Activated CD8-positive, alpha-beta memory T cell treated with anti-CD3 and anti-CD28 coated beads for 4 hours (primary cell): ENCODE measurements around the gene MRM2.

Experiments used
- DNase-seq, 2 donors: peaks; one replicate each; pipeline ENCODE4 v3.0.0-alpha.2; 2020; ENCODE audit warnings: low read depth in 2 of 2

MRM2 gene

DNA sequence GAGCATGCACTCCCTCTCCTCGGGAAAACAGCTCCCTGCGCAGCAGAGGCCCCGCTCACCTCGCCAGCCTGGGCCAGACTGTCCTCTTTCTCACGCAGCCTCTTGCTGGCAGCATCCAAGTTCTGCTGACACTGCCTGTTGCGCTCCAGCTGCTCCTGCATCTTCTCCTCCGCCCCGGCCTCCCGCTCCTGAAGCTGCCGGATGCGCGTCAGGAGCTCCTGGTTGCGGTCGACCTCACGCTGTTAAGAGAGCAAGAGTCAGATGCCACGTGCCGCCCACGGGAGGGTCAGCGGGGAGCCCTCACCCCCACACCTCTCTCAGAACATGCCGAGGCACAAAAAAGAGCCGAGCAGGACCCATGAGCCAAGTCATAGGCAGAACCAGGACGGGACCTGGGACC lies 19.5 kb downstream of the MRM2 start:
- DNase-seq, result no peak

DNA sequence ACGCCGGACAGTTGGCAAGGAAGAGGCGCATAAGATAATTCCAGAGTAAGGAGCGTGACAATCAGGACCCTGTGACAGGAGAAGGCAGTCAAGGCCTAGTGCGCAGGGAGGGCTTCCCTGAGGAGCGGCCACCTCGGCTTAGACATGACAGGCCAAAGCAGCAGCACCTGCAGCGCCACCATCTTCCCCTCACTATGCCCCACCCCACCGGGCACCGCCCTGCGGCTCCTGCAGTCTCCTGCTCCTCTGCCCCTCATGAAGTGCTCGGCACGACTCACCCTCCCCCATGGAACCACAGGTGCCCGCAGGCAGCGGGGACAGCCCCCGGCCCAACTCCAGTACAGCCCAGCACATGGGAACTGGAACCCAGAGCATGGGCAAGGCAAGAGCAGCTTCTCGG lies 21.1 kb downstream of the MRM2 start:
- DNase-seq, result no peak

DNA sequence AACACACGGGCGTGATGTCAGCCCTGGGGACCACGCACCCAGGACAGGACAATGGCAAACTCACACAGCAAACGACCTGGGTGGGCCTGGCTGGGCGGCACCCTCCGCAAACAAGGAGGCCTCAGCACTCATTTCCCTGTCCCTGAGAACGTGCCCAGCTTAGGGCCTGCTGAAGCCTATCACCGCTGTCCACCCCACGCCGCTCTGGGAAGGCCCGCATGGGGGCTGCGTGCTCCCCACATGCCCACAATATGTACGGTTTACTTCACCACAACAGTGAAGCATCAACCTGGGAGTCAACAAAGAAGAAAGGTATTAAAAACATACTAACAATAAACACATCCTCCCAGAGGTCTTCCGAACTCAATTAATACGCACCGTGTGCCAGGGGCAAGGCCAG lies 21.5 kb downstream of the MRM2 start:
- DNase-seq, result no peak

DNA sequence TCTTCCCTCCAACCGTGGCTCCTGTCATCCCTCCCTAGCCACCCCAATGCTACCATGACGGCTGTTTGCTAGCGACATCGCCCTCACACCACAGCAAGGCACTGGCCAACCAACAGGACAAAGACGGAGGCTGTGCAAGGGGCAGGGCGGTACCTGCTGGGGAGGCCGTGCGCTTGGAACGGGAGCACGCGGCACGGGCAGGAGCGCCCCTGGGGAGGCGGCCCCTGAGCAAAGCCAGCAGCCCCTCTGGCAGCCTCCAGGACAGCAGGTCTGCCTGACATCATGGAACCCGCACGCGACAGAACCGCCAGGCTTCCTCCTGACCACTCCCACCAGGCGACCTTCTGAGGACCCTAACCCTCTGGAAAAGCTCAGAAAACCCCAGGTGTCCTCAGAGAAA lies 22.0 kb downstream of the MRM2 start:
- no peak for DNase-seq

DNA sequence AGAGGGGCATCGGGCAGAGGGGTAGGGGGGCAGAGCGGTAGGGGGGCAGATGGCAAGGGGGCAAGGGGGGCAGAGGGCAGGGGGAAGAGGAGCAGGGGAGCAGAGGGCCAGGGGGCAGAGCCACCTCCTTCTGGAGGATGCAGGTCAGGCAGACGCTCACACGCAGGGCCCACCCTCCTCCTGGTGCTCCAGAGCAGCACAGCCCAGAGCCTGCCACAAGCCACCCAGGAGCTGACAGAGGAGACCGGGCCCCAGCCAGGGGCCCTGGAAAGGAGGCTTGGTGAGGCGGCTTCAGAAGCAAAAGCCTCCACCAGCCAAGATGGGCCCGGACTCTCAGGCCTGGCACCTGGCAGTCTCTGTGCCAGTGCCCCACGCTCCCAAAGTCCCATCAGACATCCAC lies 22.4 kb downstream of the MRM2 start:
- no peak for DNase-seq

DNA sequence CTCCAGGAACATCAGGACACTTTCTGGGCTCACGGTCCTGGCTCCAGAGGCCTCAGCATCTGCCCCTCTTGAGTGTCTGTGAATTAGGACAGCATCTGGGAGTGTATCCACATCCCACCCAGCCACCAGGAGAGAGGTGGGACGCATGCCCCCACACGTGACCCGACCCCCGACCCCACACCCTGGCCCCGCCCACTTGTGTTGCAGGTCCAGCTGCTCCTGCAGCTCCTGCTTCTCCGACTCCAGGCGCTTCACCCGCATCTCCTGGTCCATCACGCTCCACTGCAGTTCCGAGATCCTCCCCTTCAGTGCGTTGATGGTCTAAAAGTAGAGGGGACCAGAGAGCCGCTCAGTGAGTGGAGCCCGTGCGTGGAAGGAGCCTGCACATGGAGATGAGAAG lies 22.9 kb downstream of the MRM2 start:
- DNase-seq, result no peak

DNA sequence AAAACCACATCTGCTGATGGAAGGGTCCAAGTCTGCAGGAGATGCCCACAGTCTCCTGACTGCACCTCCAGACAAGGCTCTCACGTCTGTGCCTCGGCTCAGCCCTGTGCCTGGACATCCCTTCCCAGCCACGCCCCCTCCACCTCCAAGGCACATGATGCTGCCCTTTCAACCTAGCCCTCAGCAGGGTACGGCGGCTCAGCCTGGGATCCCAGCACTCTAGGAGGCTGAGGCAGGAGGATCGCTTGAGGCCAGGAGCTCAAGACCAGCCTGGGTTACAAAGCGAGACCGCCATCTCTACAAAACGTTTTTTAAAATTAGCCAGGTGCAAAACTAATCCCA lies 23.6 kb downstream of the MRM2 start:
- DNase-seq, result no peak

DNA sequence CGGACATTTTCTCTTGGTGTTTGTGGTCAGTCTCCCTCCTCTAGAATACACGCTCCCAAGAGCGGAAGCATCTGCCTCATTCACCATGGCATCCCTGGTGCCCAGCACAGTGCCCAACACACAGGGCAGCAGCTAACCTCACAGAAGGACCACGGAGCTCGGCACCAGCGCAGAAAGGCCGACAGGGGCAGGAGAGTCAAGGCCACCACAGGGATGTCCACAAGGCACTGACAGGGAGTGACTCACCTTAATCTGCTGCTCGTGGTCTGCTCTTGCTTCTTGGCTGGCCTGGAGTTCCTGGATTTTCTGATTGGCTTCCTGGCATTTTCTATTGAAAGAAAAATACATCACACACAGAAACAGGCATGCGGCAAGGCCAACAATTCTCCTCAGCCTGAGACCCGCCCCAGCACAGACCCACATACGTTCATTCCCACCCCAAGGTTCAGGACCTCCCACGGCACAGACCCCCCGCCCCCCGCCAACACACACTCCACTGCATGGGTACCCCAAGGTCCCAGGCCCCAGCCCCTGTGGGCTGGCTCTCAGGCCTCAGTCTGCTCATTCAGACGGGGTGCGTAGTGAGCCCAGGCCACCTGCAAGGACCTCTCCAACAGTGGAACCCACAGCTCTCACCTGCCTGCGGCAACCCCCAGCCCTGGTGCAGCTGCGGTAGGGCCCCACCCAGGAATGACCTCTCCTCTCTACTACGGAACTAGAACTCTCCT lies 24.1 kb downstream of the MRM2 start:
- no peak for DNase-seq

DNA sequence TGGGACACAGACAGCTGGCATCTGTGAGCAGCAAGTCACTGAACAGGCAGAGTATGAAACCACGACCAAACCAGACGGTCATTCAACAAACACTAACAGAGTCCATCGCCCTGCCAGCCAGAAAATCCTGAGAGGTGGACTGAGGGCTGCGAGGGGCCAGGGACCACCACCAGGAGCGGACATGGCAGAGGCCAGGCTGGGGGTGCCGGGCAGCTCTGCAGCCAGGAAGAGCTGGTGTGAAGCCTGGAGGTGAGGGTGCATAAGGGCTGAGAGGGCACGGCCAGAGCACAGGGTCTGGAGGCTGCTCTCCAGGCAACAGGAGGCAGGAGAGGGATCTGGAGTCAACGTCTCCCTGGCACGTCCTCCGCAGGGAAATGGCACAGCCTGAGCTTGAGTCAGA lies 24.8 kb downstream of the MRM2 start:
- DNase-seq, result no peak

DNA sequence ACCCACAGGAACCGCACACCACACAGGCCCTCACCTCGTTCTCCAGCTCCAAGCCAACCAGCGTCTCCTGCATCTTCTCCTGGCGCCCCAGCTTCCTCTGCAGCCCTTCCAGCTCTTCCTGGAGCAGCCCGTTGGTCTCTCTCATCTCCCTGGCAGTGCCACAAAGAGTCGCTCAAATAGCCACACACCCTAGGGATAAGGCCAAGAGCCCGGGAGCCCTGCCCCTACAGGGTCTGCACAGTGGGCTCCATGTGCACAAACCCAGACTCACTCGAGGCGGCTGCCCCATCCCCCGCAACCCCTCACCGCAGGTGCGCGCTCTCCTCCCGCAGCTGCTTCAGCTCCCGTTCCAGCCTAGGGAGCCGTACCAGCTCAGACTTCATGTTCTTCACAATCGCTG lies 26.2 kb downstream of the MRM2 start:
- no peak for DNase-seq

DNA sequence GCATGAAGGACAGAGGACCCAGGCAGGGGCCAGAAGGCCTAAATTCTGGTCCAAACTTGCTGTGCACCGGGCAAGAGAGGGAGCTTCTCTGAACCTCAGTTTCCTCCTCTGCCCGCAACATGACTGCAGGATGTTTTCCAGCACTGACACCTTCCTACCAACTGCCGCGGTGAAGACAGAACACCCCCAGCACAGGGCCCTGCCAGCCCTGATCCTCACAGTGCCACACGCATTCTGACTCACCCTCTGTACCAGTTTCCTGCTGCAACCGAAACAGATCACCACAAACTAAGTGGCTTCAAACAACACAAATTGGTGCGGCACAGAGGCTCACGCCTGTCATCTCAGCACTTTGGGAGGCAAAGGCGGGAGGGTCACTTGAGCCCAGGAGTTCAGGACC lies 27.4 kb downstream of the MRM2 start:
- no peak for DNase-seq

DNA sequence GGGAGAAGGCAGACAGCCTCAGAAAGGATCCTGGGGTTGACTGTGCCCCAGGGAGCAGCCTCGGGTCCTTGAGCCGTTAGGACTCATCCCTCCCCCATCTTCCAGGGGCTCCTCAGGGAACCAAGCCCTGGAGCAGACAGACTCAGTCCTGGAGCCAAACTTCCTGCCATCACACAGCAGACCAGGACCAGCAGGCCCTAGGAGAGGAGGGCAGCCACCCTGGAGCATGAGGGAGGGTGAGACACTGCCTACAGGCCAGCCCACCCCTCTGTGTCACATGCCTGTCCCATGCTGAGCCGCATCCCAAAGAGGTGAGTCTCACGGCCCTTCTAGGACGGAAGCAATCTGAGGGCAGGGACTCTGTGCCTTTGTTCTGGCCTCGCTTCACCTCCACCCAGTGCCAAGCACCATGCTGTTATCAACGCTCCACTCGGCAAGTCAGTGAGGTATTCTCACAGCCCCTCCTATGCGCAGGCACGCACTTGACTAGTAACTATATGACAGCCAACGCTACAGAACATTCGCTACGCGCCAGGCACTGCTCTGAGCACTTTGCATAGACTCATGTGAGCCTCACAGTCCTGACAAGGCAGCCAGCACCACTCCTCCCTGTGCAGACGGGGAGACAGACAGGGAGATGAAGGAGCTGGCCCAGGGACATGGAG lies 28.3 kb downstream of the MRM2 start:
- DNase-seq, result no peak

DNA sequence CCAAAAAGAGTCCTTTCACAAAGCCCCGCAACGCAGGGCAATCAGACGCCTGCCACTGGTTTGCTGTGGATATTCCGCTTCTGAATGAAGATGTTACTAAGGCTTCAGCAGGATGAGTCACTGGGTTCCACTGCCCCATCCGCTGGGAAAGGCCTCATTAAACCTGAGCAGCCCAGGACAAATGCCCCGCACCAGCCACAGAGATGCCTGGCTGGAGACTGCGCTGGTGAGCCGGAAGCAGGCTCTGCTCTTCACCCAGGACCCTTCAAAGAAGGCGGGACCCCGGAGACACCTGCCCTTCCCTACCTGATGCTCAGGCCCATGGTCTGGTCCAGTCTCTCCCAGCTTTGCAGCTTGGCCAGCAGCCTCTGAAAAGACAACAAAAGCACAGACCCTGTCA lies 29.1 kb downstream of the MRM2 start:
- no peak for DNase-seq

DNA sequence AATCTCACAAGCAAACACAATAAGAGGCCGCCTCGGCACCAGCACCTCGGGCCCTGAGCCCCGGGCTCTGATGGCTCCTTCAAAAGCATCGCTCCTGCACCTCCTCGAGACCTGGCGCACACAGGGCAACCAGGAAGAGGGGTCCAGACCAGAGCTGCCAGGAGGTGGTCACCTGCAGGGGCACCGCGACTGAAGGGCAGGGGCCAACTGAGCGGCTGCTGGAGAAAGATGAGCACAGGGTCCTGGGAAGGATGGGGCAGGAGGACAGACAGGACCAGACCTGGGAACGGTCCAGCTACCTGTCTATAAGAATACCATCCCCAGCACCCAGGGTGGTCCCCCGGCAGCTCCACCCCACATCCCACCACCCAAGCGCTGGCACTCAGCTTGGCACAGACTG lies 30.1 kb downstream of the MRM2 start:
- no peak for DNase-seq

DNA sequence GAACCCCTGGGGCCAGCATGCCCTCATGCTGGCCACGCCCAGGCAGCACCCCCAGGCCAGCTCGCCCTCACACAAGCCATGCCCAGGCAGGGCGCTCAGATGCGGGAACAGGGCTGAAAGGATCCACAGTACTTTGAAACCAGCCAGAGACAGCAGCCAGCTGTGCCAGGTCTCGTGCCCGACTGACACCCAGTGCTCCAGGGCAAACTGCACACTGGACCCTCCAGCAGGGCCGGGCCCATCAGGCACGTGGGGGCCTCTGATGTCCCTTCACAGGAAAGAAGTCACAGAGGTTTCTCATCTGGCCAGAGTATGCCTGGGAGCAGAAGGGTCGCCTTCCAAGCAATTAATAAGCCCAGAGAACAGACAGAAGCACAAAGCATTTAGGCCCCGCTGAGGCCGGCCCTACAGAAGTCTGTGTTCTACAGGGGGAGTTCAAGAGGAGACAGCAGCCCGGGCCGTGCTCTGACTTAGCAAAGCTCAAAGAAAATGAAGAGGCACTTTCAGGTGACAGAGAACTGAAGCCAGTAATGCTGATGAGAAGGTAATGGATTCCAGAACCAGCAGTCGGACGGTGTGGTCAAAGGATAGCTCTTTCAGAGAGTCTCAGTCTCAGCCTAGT lies 30.6 kb downstream of the MRM2 start:
- DNase-seq, result no peak

DNA sequence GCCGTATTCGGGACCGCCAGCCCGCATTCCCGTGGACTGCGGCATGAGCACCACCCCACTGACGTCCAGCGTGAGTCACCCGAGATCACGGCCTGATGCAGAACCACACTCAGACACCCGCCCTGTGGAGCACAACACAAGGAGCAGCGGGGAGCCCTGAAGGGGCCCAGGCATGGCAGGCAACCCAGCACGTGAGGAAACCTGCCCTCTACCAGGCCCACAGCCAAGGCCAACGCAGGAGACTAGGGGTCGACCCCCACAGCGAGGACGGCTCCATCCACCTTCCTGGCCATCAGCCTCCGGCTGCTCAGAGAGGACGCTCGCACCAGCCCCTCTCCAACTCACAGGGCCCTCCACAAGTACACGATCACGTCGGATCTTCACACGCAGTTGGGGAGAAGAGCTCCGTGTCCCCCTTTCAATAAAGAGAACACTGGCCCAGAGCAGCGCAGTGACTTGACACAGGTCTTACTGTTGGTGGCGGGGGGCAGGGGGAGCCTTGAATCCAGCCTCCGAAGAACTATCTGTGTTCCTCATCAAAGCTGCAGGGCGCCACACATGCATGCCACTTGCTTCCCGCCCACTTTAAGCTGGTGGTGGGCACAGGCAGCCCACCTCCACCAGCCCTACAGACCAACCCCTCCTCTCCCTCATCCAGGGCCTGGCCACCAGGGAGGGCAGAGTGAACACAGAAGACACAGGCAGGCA lies 31.3 kb downstream of the MRM2 start:
- no peak for DNase-seq

DNA sequence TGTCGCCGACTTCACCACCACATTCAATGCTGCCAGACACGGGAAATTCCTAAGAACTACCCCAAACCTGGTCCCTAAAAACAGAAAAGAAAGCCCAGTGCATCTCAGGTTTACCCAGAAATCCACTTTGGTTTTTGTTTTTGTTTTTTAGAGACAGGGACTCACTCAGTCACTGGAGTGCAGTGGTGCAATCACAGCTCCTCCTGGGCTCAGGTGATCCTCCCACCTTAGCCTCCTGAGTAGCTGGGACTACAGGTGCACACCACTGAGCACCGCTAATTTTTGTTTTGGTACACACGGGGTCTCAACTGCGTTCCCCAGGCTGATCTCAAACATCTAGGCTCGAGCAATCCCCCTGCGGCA lies 32.1 kb downstream of the MRM2 start:
- DNase-seq, result no peak

DNA sequence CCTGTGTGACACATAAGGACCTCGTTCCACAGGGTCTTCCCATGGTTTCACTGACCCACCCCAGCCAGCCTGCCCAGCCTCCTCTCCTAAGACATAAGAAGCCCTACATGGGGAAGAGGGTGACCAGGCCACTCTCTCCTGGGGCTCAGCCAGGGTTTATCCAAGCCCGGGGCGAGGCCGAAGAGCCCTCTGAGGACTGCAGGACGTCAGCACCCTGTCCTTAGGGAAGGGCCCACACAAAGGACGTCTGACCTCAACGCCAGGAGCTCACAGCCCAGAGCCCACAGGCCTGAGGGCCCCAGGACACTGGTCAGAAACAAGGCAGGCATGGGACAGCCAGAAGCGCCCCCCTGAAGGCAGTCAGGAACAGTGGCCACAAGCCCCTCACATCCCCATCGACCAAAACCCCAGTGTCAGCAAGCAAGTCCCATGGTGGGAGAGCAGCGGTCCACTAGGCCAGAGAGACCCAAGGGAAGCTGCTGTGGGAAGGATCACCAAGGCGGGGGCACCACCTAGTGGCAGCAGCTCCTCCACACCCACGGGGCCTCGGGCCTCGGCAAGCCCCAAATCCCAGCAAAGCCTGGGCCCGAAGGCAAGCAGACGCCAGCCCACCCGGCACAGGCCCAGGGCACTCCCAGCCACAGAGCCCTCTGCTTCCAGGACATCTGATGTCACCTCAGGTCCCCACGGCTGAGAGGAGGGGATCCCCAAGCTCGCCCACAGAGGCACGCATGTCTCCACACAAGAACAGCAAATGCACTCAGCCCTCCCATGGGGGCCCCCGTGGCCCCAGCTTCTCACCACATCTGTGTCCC lies 32.7 kb downstream of the MRM2 start:
- DNase-seq, result no peak

DNA sequence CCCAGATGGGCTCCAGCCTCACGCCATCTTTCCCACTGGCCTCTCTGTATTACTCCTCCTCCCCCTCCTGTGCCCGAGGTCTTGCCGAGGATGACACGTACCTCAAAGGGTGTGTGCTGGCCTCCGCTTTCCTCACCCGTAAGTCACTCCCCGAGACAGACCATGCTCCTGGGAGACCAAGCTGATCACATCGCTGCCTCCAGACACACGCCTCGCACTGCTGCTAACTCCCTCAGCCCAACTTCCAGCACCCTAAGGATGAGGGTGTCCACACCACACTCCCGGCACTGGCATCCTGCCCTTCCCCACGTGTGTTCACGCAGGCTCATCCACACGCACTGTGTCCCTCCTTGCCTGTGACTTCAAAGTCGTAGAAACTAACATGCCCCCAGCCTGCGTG lies 33.3 kb downstream of the MRM2 start:
- no peak for DNase-seq

DNA sequence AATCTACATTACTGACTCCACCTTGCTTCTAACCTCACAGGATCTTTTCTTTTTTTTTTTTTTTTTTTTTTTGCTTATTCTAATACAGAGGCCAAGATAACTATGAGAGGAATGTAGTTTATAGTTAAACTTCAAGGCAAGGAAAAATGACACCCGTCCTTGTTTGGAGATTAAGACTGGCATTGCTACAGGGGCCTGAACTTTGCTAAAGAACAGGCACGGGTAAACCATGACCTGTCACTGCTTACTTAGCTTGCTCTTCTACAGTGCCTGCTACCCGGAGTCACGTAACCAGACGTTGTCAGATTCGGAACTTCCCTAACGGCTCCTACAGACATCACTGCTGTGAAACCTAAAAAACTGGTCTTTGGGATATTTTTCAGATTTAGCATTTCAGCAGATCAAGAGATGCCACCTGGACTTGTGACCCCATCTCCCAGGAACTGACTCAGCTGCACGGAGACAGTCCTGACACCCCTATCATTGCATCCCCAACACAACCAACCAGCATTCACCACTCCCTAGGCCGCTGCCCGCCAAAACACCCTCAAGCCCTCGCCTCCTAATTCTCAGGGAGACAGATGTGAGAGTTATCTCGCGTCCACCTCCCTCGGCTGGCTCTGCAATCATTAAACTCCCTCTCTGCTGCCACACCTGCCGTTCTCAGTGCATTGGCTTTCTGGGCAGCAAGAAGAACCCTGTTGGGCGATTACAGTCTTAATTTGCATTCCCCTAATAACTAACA lies 36.8 kb downstream of the MRM2 start:
- DNase-seq, result no peak

DNA sequence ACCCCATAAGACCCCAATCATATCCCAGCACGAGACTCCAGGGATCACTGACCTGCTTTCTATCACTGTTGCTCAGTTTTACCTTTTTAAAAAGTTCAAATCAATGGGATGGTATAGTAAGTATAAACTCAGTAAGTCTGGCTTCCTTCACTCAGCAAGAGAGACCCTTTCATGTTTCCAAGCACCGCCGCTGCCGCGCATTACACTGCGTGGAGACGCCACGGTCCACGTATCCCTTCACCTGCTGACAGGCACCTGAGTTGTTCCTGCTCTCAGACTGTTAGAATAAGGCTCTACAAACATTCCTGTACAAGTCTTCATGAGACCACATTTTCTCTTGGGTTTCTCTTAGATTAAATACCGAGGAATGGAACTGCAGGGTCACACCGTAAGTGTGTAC lies 37.6 kb downstream of the MRM2 start:
- no peak for DNase-seq
